AG08396 (cell line): ENCODE results near the gene EVC2.
A peak's percentile ranks its signal among the peaks of the same experiment; 100 is the strongest.

ENCODE experiments used
- DNase-seq: peaks from one replicate; pipeline ENCODE4 v3.0.0; 2012; ENCODE audit warnings: low spot score, mixed read lengths

Gene EVC2

DNA sequence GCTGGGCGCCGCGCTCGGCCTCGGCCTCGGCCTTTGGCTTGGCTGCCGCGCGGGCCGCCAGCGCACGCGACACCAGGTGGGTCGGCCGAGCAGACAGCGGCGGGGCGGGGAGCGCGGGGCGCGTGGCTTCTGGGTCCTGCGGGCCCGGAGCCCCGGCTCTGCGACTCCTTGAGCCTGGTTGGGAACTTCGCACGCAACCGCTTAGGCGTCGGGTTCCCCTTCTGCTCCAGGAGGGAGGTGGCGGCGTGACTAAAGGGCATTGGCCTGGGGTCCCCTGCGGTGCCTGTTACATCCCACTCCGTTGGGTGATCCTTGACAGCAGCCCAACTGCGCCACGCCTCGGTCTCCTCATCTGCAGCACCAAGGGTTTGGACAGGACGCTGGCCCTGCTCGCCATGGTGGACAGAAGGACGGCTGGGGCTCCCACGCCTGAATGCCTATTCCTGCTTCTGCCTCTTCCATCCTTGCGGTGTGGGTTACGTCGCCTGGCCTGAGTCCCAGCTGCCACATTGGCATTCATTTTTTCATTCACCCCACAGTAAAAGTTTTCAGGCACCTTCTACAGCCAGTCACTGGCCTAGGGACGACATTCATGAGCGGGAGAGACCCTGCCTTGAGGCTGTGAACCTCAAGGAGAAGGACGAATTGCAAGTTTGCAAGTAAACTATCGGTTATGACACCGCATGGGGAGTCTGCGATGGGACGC, 3.3 kb upstream of the EVC2 start:
- DNase-seq: peak; percentile 78

DNA sequence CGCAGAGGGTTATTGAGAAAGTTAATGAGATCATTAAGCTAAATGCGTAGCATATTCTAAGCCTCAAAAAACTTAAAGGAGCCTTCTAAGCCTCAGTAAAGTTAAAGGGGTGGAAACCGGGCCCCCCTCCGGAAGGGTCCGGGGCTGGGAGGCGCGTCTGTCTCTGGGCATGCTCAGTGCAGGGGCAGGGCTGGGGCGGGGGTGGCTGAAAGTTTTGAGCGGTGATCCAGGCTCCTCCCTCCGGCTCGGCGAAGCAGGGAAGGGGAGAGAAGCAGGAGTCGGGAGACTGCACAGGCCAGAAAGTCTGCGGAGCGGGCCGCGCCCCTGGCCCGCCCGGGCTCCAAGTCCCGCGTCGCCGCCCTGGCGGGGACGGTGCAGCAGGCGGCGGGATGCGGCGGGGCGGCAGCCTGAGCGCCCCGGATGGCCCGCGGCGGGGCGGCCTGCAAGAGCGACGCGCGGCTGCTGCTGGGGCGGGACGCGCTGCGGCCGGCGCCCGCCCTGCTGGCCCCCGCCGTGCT, 2.7 kb upstream of the EVC2 start, which contains the start of gene EVC:
Gene EVC (plus strand): TSS at position 241 of the 518 bp plus-strand sequence. CDS start 180 bp downstream, at position 421.
- peak; percentile 93 for DNase-seq

- peak; percentile 67 for DNase-seq
These were observed 2.0 kb upstream of the EVC2 start for GRCh38 chr4:5710065-5710960.

DNA sequence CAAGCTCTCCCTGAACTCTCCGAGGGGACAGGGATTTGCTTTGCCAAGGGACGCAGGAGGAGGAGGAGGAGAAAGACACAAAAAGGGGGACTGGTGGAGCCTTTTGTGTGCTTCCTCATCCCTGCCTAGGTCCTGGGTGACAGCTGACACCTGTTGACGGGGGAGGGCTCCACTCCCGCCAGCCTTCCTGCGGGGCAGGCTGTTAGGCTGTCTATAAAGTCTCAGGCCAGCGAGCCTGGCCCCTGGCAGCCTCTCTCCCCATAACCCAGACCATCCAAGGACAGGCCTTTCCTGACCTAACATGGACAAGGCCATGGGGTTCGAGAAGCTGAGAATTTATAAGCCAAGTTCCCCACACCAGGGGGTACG, 832 bp upstream of the EVC2 start:
- no peak for DNase-seq

GRCh38 chr4:5707778-5708448, 446 bp downstream of the EVC2 start:
- peak; percentile 22 for DNase-seq

DNA sequence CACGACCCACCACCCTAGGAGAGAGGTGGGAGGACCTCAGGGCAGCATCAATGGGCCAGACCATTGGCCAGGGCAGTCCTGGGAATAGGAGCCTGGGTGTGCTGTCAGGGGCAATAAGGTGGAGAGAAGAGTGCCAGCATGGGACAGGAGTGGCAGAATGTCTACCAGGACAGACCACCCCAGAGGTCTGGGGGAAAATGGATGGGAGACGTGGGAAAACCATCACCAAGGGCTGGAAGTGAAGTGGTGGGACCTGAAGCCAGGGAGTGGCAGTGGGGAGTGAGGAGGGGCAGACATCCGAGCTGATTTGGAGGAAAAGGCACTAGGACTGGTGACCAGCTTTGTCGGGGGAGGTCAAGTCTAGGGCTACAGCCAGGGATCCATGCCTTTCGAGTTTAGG, 993 bp downstream of the EVC2 start:
- DNase-seq: no peak

- no peak for DNase-seq
These were observed 1.7 kb downstream of the EVC2 start for GRCh38 chr4:5706486-5707290.

GRCh38 chr4:5705647-5706320, 2.6 kb downstream of the EVC2 start:
- DNase-seq: no peak

- no peak for DNase-seq
These were observed 4.1 kb downstream of the EVC2 start for GRCh38 chr4:5704276-5704675.

GRCh38 chr4:5703831-5704230, 4.5 kb downstream of the EVC2 start:
- no peak for DNase-seq

DNA sequence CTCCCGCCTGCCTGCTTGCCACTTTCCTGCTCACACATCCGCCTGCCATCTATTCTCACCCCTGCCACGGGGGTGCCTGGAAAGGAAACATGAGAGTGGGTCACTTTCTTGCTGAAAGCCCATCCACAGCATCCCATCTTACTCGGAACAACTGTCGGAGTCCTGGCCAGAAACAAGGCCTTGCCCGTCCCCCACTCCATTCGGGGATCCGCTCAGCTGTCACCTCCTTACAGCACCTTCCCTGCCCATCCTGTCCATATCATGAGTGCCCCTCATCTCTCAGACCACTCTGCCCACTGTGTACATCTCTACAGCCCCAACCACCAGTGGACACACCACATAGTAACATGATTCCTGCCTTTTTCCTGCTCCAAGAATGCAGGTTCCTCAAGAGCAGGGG, 6.4 kb downstream of the EVC2 start:
- no peak for DNase-seq

- DNase-seq: no peak
These were observed 7.9 kb downstream of the EVC2 start for GRCh38 chr4:5700459-5700858.

- DNase-seq: no peak
These were observed 12.0 kb downstream of the EVC2 start for GRCh38 chr4:5696341-5696740.

GRCh38 chr4:5693871-5694270, 14.5 kb downstream of the EVC2 start:
- DNase-seq: no peak

- no peak for DNase-seq
These were observed 16.7 kb downstream of the EVC2 start for GRCh38 chr4:5691491-5692132.

GRCh38 chr4:5689065-5689464, 19.3 kb downstream of the EVC2 start:
- no peak for DNase-seq

- no peak for DNase-seq
These were observed 22.0 kb downstream of the EVC2 start for GRCh38 chr4:5686338-5686737.

DNA sequence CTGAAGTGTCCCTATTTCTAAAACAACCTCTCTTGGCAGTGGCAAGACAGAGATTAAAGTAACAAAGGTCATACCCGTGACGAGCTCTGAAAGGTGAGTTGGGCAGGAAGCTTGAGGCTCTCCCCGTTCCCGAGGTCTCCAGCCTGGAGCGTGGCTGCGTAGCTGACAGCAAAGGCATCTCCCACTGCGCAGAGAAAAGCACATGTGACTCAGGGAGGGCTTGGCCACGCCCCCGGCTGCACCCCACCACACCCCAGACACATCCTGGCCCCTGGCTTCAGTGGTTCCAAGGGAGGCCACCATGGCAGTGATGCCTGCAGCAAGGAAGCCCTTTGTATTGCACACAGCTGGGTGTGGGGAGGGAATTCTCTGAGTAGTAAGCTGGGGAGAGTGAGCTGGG, 23.1 kb downstream of the EVC2 start:
- no peak for DNase-seq

DNA sequence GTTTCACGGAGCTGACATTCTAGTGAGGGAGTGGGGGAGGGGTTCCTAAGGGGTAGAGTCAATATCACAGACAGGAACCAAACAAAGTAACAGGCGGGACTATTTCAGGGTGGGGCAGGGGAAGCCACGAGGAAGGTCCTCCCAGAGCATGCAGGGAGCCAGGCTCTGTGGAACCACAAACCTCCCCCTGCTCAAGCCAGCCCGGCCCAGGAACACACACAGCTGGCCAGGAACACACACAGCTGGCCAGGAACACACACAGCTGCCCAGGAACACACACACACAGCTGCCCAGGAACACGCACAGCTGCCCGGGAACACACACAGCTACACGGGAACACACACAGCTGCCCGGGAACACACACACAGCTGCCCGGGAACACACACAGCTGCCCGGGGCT, 24.8 kb downstream of the EVC2 start:
- DNase-seq: no peak

- DNase-seq: no peak
These were observed 29.4 kb downstream of the EVC2 start for GRCh38 chr4:5678977-5679376.

DNA sequence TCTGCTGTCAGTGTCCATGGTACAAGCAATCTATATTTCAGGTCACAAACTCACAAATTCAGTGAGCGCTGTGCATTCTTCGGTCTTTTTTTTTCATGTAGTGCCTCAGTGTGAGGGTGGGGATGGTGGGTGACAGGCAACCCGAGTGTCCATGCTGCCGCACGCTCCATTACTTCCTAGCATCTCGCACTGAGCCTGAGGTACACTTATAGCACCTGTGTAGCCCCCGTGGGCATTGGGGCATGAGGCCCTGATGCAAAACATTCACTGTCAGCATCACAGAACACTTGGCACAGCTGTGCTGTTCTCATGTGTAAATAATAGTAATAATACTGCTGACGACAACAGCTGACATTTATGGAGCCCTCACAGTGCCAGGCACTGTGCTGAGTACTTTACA, 31.6 kb downstream of the EVC2 start:
- no peak for DNase-seq
